Endodermal cell (in vitro differentiated cells): ENCODE data around the gene CHD3. TPM values are rescaled to one million over a fixed set of nuclear protein-coding genes. Genes with fewer than 3 reads are reported as not detected.
"Not testable (repeated sequence)": the region's sequence is repeated elsewhere in the genome, so short reads cannot be mapped to it uniquely, and the experiment has no call there.

Source experiments
- DNase-seq: peaks from one replicate; pipeline ENCODE4 v3.0.0-alpha.2; 2017
- H3K27ac ChIP-seq: 2 replicates; pipeline ENCODE4 v1.5.1; 2013; ENCODE audit warnings: mild to moderate bottlenecking, low read depth, low read length, moderate library complexity
- H3K27me3 ChIP-seq: 2 replicates; pipeline ENCODE4 v1.6.1; 2013; ENCODE audit warnings: mild to moderate bottlenecking, low read length, moderate library complexity; ENCODE audit not compliant: insufficient read depth, control insufficient read depth, poor library complexity, severe bottlenecking
- H3K36me3 ChIP-seq: 2 replicates; pipeline ENCODE4 v1.7.0; 2013; ENCODE audit warnings: mild to moderate bottlenecking, low read length, moderate library complexity; ENCODE audit not compliant: control insufficient read depth, insufficient read depth
- H3K4me1 ChIP-seq: one replicate; pipeline ENCODE4 v1.7.0; 2013; ENCODE audit warnings: low read length; ENCODE audit not compliant: control insufficient read depth, insufficient read depth
- H3K4me3 ChIP-seq: 2 replicates; pipeline ENCODE4 v1.5.1; 2013; ENCODE audit warnings: mild to moderate bottlenecking, low read length, moderate library complexity
- H3K9ac ChIP-seq: 2 replicates; pipeline ENCODE4 v1.6.1; 2013; ENCODE audit warnings: mild to moderate bottlenecking, low read length, moderate library complexity; ENCODE audit not compliant: poor library complexity, severe bottlenecking; ENCODE audit errors: extremely low read depth
- H3K9me3 ChIP-seq: 2 replicates; pipeline ENCODE4 v1.6.1; 2013; ENCODE audit warnings: mild to moderate bottlenecking, low read length, moderate library complexity; ENCODE audit not compliant: control insufficient read depth
- H3K27ac Mint-ChIP-seq: 2 replicates; pipeline ENCODE4 v1.8.0; 2020; ENCODE audit warnings: mixed read lengths
- H3K27me3 Mint-ChIP-seq: 2 replicates; pipeline ENCODE4 v1.8.0; 2021; ENCODE audit warnings: mild to moderate bottlenecking, mixed read lengths; ENCODE audit not compliant: insufficient read depth
- H3K36me3 Mint-ChIP-seq: 2 replicates; pipeline ENCODE4 v1.8.0; 2020; ENCODE audit warnings: low read depth, mixed read lengths
- H3K4me1 Mint-ChIP-seq: 2 replicates; pipeline ENCODE4 v1.8.0; 2020; ENCODE audit warnings: mixed read lengths
- H3K4me3 Mint-ChIP-seq: 2 replicates; pipeline ENCODE4 v1.8.0; 2020; ENCODE audit warnings: mild to moderate bottlenecking, moderate library complexity, mixed read lengths
- H3K9me3 Mint-ChIP-seq: 2 replicates; pipeline ENCODE4 v1.8.0; 2020; ENCODE audit warnings: mild to moderate bottlenecking, mixed read lengths
- CTCF ChIP-seq: fragments of 200-600 bp; sonication (generic); conservative IDR thresholded peaks from 2 replicates; pipeline ENCODE4 v1.5.0; 2021; ENCODE audit warnings: antibody characterized with exemption, mild to moderate bottlenecking
- WGBS, 2 experiments: methylation state at CpG; one replicate each; pipeline versions ENCODE4 v1.1.5 to v1.1.7; 2013; ENCODE audit warnings: missing lambda C conversion rate in 2 of 2, mixed read lengths in 1 of 2; ENCODE audit not compliant: insufficient coverage in 1 of 2, insufficient read length in 1 of 2; 5-methylcytosine and 5-hydroxymethylcytosine counted together
- total RNA-seq, 2 donors: library from RNA; stranded (reverse); fragmentation: NEBNext Ultra II Directional in 1 of 2; extraction: Animal tissue kit (Norgen Biotek cat#: 25700) in 1 of 2; gene quantifications; 2 replicates in 1 of 2; 3 replicates in 1 of 2; pipeline ENCODE4 v1.2.1, GENCODE V29; 2021

The CHD3 gene
- total RNA-seq, 2 donors from 2014 or later = 55.0 to 64.1 TPM

GRCh38 chr17:7951143-7951792 lies 62.7 kb downstream of the CHD3 start:
- no peak overlapping the region for H3K27ac Mint-ChIP-seq
- Histone ChIP-seq H3K27ac (no peak overlapping the region), H3K4me1 (no peaks in the 10 kb centered on the region), H3K9me3 (no peaks in the 10 kb centered on the region), H3K4me3 (no peak overlapping the region), H3K36me3 (peaks cover 37% of the 10 kb centered on the region), H3K27me3 (no peaks in the 10 kb centered on the region), H3K9ac (no peak overlapping the region)
- WGBS, 2 experiments = 82 to 100% methylated on average over 3 to 5 of the region's 5 CpGs
- no peak overlapping the region for H3K4me3 Mint-ChIP-seq
- peaks cover 2% of the 10 kb centered on the region for H3K4me1 Mint-ChIP-seq
- peaks cover 40% of the 10 kb centered on the region for H3K36me3 Mint-ChIP-seq
- DNase-seq = no peak
- no peaks in the 10 kb centered on the region for H3K27me3 Mint-ChIP-seq
- TF ChIP-seq CTCF = no peak
- H3K9me3 Mint-ChIP-seq = peaks cover 7% of the 10 kb centered on the region

- not testable (repeated sequence) for H3K4me1 Mint-ChIP-seq, H3K4me3 Mint-ChIP-seq, H3K4me1 ChIP-seq, H3K9me3 Mint-ChIP-seq, H3K9ac ChIP-seq, H3K27me3 ChIP-seq, H3K27ac Mint-ChIP-seq, H3K9me3 ChIP-seq, H3K27me3 Mint-ChIP-seq, DNase-seq, H3K27ac ChIP-seq, H3K4me3 ChIP-seq
- WGBS, 2 experiments = 88 to 96% methylated on average over 9 to 13 of the region's 13 CpGs
- peaks cover 26% of the 10 kb centered on the region for H3K36me3 Mint-ChIP-seq
- H3K36me3 ChIP-seq = peaks cover 21% of the 10 kb centered on the region
Observed at GRCh38 chr17:7953266-7953665, 64.7 kb downstream of the CHD3 start.

DNA sequence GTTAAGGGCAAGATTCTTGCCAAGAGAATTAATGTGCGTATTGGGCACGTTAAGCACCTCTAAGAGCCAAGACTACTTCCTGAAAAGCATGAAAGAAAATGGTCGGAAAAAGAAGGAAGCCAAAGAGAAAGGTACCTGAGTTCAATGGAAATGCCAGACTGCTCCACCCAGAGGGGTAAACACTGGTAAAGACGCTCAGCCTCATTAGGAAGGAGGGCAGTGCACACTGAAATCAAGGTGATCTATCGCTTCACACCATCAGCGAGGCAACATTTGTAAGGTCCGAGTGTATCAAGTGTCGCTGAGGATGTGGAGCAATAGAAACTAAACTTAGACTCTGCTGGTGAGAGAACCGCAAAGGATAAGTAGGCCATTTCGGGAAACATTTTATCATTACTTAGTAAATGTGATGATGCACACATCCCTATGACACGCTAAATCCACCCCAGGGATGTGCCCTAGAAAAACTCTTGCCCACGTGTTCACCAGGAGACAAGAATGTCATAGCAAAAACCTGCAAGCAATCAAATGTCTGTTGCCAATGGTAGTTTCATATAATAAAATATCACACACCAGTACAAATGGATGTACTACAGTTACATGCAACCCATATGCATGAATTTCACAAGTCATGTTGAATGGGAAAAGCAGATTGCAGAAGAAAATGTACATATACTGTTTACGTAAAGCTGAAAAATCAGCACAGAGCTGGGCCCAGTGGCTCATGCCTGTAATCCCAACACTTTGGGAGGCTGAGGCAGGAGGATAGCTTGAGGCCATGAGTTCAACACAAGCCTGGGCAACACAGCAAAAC lies 67.0 kb downstream of the CHD3 start:
- H3K4me3 Mint-ChIP-seq = no peak overlapping the region
- peaks cover 3% of the 10 kb centered on the region for H3K4me1 Mint-ChIP-seq
- no peak for DNase-seq
- Histone ChIP-seq H3K27me3 (no peaks in the 10 kb centered on the region), H3K27ac (no peak overlapping the region), H3K9ac (no peak overlapping the region), H3K36me3 (peaks cover under 1% of the 10 kb centered on the region), H3K9me3 (no peaks in the 10 kb centered on the region), H3K4me1 (no peaks in the 10 kb centered on the region), H3K4me3 (no peak overlapping the region)
- peaks cover 3% of the 10 kb centered on the region for H3K36me3 Mint-ChIP-seq
- no peak overlapping the region for H3K27ac Mint-ChIP-seq
- WGBS, 2 experiments = 87 to 88% methylated on average over 9 to 13 of the region's 13 CpGs
- H3K9me3 Mint-ChIP-seq = peaks cover 7% of the 10 kb centered on the region
- TF ChIP-seq CTCF = no peak
- no peaks in the 10 kb centered on the region for H3K27me3 Mint-ChIP-seq
